NCI-H1417 (cell line): Measurements from ENCODE around the gene ANXA1.
"Not testable (repeated sequence)": the region's sequence is repeated elsewhere in the genome, so short reads cannot be mapped to it uniquely, and the experiment has no call there.

Experiments
- DNase-seq, 3 experiments: peaks; one replicate each; lab custom pipeline; 2025; lab: John Stamatoyannopoulos, UW

Gene ANXA1

GRCh38 chr9:73168298-73168934, 16.8 kb downstream of the ANXA1 start:
- no peak for DNase-seq

- DNase-seq, result no peak
Observed at GRCh38 chr9:73170185-73170957, 18.7 kb downstream of the ANXA1 start.

GRCh38 chr9:73172901-73173215, 21.2 kb downstream of the ANXA1 start:
- DNase-seq, result no peak

- peak in 1 of 3 experiments; percentile 16 for DNase-seq
Observed at GRCh38 chr9:73173557-73174329, 22.1 kb downstream of the ANXA1 start.

- no peak for DNase-seq
Observed at GRCh38 chr9:73174330-73174980, 22.8 kb downstream of the ANXA1 start.

GRCh38 chr9:73176450-73176875, 24.8 kb downstream of the ANXA1 start:
- DNase-seq, result no peak

GRCh38 chr9:73178044-73178443, 26.4 kb downstream of the ANXA1 start:
- DNase-seq, result no peak

- peak in 1 of 3 experiments; percentile 25 for DNase-seq
Observed at GRCh38 chr9:73179589-73179988, 27.9 kb downstream of the ANXA1 start.

GRCh38 chr9:73180403-73180802, 28.7 kb downstream of the ANXA1 start:
- DNase-seq, result no peak

GRCh38 chr9:73182928-73183327, 31.3 kb downstream of the ANXA1 start:
- DNase-seq, result no peak

- no peak for DNase-seq
Observed at GRCh38 chr9:73183428-73183827, 31.8 kb downstream of the ANXA1 start.

- peak in 2 of 3 experiments; percentile 14 to 74 for DNase-seq
Observed at GRCh38 chr9:73183917-73184861, 32.5 kb downstream of the ANXA1 start.

- not testable (repeated sequence) for DNase-seq
Observed at GRCh38 chr9:73191109-73191508, 39.4 kb downstream of the ANXA1 start.

- peak in 1 of 3 experiments; percentile 8 for DNase-seq
Observed at GRCh38 chr9:73194284-73194683, 42.6 kb downstream of the ANXA1 start.

- DNase-seq, result no peak
Observed at GRCh38 chr9:73199448-73199847, 47.8 kb downstream of the ANXA1 start.

- peak in 1 of 3 experiments; percentile 40 for DNase-seq
Observed at GRCh38 chr9:73199886-73200285, 48.2 kb downstream of the ANXA1 start.

GRCh38 chr9:73200694-73201452, 49.2 kb downstream of the ANXA1 start:
- DNase-seq, result peak in 2 of 3 experiments; percentile 35 to 78

GRCh38 chr9:73202980-73203379, 51.3 kb downstream of the ANXA1 start:
- no peak for DNase-seq

- no peak for DNase-seq
Observed at GRCh38 chr9:73204936-73205335, 53.3 kb downstream of the ANXA1 start.

GRCh38 chr9:73206851-73207250, 55.2 kb downstream of the ANXA1 start:
- no peak for DNase-seq
